K562 (cell line): ENCODE measurements around the gene KIF18B. TPM values are rescaled to one million over a fixed set of nuclear protein-coding genes. Genes with fewer than 3 reads are reported as not detected.

Experiments
- ATAC-seq: fragments of 200-7000 bp; cut with Tn5 transposase; 3 replicates; pipeline ENCODE4 v1.9.1; 2020; ENCODE audit warnings: moderate library complexity
- BruUV-seq: library from RNA; stranded (reverse); fragments of 400-500 nt; replicated peaks from 2 replicates; lab custom pipeline; 2021; lab: Mats Ljungman, UMichigan
- CTCF ChIA-PET: fragments of 300-600 bp; formaldehyde crosslinking; extraction: SDS; loops from one replicate; lab custom pipeline; 2021; ENCODE audit warnings: low intra/inter-chr PET ratio; lab: Yijun Ruan, JAX
- POLR2A ChIA-PET: fragments of 300-600, 350-650 bp; sonication (Branson Sonifier 250); formaldehyde crosslinking; extraction: SDS; loops from one replicate; lab custom pipeline; 2021; ENCODE audit warnings: antibody characterized with exemption, inconsistent platforms; lab: Yijun Ruan, JAX
- DNase-seq, 4 experiments: peaks; one replicate each; pipeline versions ENCODE4 v3.0.0 to v3.0.0-alpha.2; 2011 to 2018; ENCODE audit warnings: low spot score in 3 of 4, mixed read lengths in 3 of 4; ENCODE audit errors: extremely low read depth in 1 of 4
- FAIRE-seq: peaks from 2 replicates; lab custom pipeline; 2011; peaks lifted over from hg19 to GRCh38; lab: Jason Lieb, UNC
- H2AFZ ChIP-seq: 2 replicates; pipeline ENCODE4 v1.6.0; 2011; ENCODE audit warnings: low read depth, low read length, control low read depth, inconsistent platforms
- H3K27ac ChIP-seq: fragments of 200-600 bp; 3 replicates; pipeline ENCODE4 v1.8.0; 2011; ENCODE audit warnings: low read depth, mild to moderate bottlenecking, control low read depth, inconsistent platforms, low read length, moderate library complexity, mixed read lengths; ENCODE audit errors: extremely low read depth
- H3K27me3 ChIP-seq, 2 experiments: fragments of 300-600 bp in 1 of 2; 2 replicates in 1 of 2; 3 replicates in 1 of 2; pipeline versions ENCODE4 v1.6.0 to v1.8.0; 2011; ENCODE audit warnings: inconsistent platforms in 2 of 2, low read length in 2 of 2, mild to moderate bottlenecking in 1 of 2, mixed read lengths in 1 of 2, moderate library complexity in 1 of 2; ENCODE audit not compliant: control insufficient read depth in 2 of 2, insufficient read depth in 2 of 2
- H3K36me3 ChIP-seq: fragments of 300-600 bp; 3 replicates; pipeline ENCODE4 v1.8.0; 2011; ENCODE audit warnings: mild to moderate bottlenecking, low read length, inconsistent platforms; ENCODE audit not compliant: control insufficient read depth, insufficient read depth
- H3K4me1 ChIP-seq, 2 experiments: fragments of 200-600 bp in 1 of 2; replicated peaks in 1 of 2; 2 replicates in 1 of 2; 3 replicates in 1 of 2; pipeline versions ENCODE4 v1.5.1 to v1.8.0; 2011; ENCODE audit warnings: inconsistent platforms in 2 of 2, low read length in 2 of 2, mild to moderate bottlenecking in 1 of 2, mixed read lengths in 1 of 2, moderate library complexity in 1 of 2; ENCODE audit not compliant: control insufficient read depth in 2 of 2, insufficient read depth in 2 of 2
- H3K4me2 ChIP-seq: 2 replicates; pipeline ENCODE4 v1.6.1; 2011; ENCODE audit warnings: low read length, control low read depth, inconsistent platforms, mixed read lengths; ENCODE audit not compliant: insufficient read depth
- H3K4me3 ChIP-seq: fragments of 200-600 bp; sonication (generic), shearing (Covaris generic); 2 replicates; pipeline ENCODE4 v1.5.1; 2016; ENCODE audit warnings: control low read depth, inconsistent platforms
- H3K79me2 ChIP-seq: fragments of 200-600 bp; 3 replicates; pipeline ENCODE4 v1.8.0; 2011; ENCODE audit warnings: low read length, inconsistent platforms; ENCODE audit not compliant: control insufficient read depth, insufficient read depth
- H3K9ac ChIP-seq, 2 experiments: 2 replicates each; pipeline versions ENCODE4 v1.6.0 to v1.6.1; 2011; ENCODE audit warnings: low read depth in 2 of 2, low read length in 2 of 2, control low read depth in 1 of 2, inconsistent platforms in 1 of 2, mild to moderate bottlenecking in 1 of 2, mixed read lengths in 1 of 2; ENCODE audit not compliant: insufficient read depth in 1 of 2
- H3K9me1 ChIP-seq: one replicate; pipeline ENCODE4 v1.6.0; 2011; ENCODE audit warnings: inconsistent platforms, mild to moderate bottlenecking, low read length, moderate library complexity; ENCODE audit not compliant: control insufficient read depth, insufficient read depth
- H3K9me3 ChIP-seq: replicated peaks from 2 replicates; pipeline ENCODE4 v1.5.1; 2011; ENCODE audit warnings: low read depth, low read length, inconsistent platforms; ENCODE audit not compliant: control insufficient read depth, insufficient read depth
- H4K20me1 ChIP-seq: replicated peaks from 2 replicates; pipeline ENCODE4 v1.6.1; 2011; ENCODE audit warnings: low read length, inconsistent platforms, mixed read lengths; ENCODE audit not compliant: control insufficient read depth, insufficient read depth
- ATF4 ChIP-seq: fragments of 450-650 bp; formaldehyde crosslinking; IDR thresholded peaks from 2 replicates; pipeline ENCODE4 v1.4.0; 2022; ENCODE audit warnings: mild to moderate bottlenecking, moderate library complexity
- BACH1 ChIP-seq: fragments of 200-800 bp; sonication (Bioruptor generic); IDR thresholded peaks from 2 replicates; pipeline ENCODE4 v1.6.1; 2016; ENCODE audit warnings: missing genetic modification characterization, missing compliant biosample characterization
- E2F6 ChIP-seq, 2 experiments: IDR thresholded peaks; 2 replicates each; pipeline ENCODE4 v1.6.1; 2011; ENCODE audit warnings: borderline replicate concordance in 1 of 2, control low read depth in 1 of 2, low read depth in 1 of 2, low read length in 1 of 2, mild to moderate bottlenecking in 1 of 2, mixed read lengths in 1 of 2, moderate library complexity in 1 of 2; ENCODE audit not compliant: insufficient read depth in 1 of 2, insufficient read length in 1 of 2, poor library complexity in 1 of 2, severe bottlenecking in 1 of 2; ENCODE audit errors: extremely low read depth in 1 of 2
- GABPB1 ChIP-seq: sonication (generic); formaldehyde crosslinking; IDR thresholded peaks from 2 replicates; pipeline ENCODE4 v1.8.0; 2022; ENCODE audit warnings: mild to moderate bottlenecking, missing genetic modification reagents
- NFATC3 ChIP-seq: fragments of 450-650 bp; IDR thresholded peaks from 2 replicates; pipeline ENCODE4 v1.6.1; 2017; ENCODE audit warnings: mild to moderate bottlenecking
- REST ChIP-seq, 2 experiments: fragments of 450-650 bp; formaldehyde crosslinking in 1 of 2; IDR thresholded peaks; 2 replicates each; pipeline versions ENCODE4 v1.4.0 to v1.6.1; 2014 to 2020; ENCODE audit warnings: mild to moderate bottlenecking in 2 of 2, borderline replicate concordance in 1 of 2, low read depth in 1 of 2
- TSC22D4 ChIP-seq: fragments of 450-650 bp; IDR thresholded peaks from 2 replicates; pipeline ENCODE4 v1.6.1; 2016; ENCODE audit warnings: missing genetic modification characterization, missing biosample characterization, control low read depth
- XRCC3 ChIP-seq: fragments of 450-650 bp; IDR thresholded peaks from 2 replicates; pipeline ENCODE4 v1.6.1; 2017; ENCODE audit warnings: mild to moderate bottlenecking, moderate library complexity
- ZC3H11A ChIP-seq: IDR thresholded peaks from 2 replicates; pipeline ENCODE4 v1.6.1; 2012; ENCODE audit warnings: low read depth, low read length, improper control_type of control experiment
- ZNF146 ChIP-seq: IDR thresholded peaks from one replicate; pipeline ENCODE4 v1.6.1; 2018; ENCODE audit warnings: missing compliant biosample characterization; ENCODE audit not compliant: unreplicated experiment
- ZNF668 ChIP-seq: fragments of 250-450 bp; sonication (Bioruptor Pico); IDR thresholded peaks from 2 replicates; pipeline ENCODE4 v1.8.0; 2022; ENCODE audit warnings: mild to moderate bottlenecking, inconsistent platforms
- ZNF778 ChIP-seq: fragments of 450-650 bp; formaldehyde crosslinking; IDR thresholded peaks from 2 replicates; pipeline ENCODE4 v1.4.0; 2020; ENCODE audit warnings: mild to moderate bottlenecking, moderate library complexity
- WGBS: fragments of 100-300 bp; shearing (Covaris generic); methylation state at CpG from one replicate; pipeline ENCODE4 v1.1.6; 2016; ENCODE audit warnings: low coverage, mixed read lengths; ENCODE audit not compliant: insufficient coverage; ENCODE audit errors: missing lambda C conversion rate; 5-methylcytosine and 5-hydroxymethylcytosine counted together
- in situ Hi-C: fragments of 300-500 bp; cut with MboI; formaldehyde crosslinking; loops from 4 replicates; pipeline ENCODE4 v1.15.0; 2018; ENCODE audit warnings: inconsistent platforms, mixed read lengths
- intact Hi-C: fragments of 100-400 bp; cut with micrococcal nuclease; formaldehyde crosslinking; loops from 2 replicates; pipeline ENCODE4 v1.14.2; 2022
- polyA plus RNA-seq, 8 experiments: library from polyadenylated mRNA; depleted of rRNA in 4 of 8; stranded (reverse) in 5 of 8; unstranded in 3 of 8; fragments of >200 nt; fragmentation: Nextera tagmentation in 2 of 8; fragmentation: Illumina TruSeq in 1 of 8; extraction: Ambion mirVana in 2 of 8; extraction: Trizol in 1 of 8; gene quantifications; 2 replicates each; pipeline versions ENCODE4 v1.2.1 to v1.2.3, GENCODE V29; 2011 to 2014; ENCODE audit warnings: inconsistent platforms in 1 of 8, missing spikeins in 1 of 8
- total RNA-seq, 7 experiments: library from RNA; depleted of rRNA in 6 of 7; stranded (reverse); fragments of >200 nt in 6 of 7; fragmentation: Illumina TruSeq in 2 of 7; extraction: Trizol in 2 of 7; gene quantifications; 2 replicates each; pipeline versions ENCODE4 v1.2.1 to v1.2.3, GENCODE V29; 2011 to 2021; ENCODE audit warnings: low replicate concordance in 1 of 7

The KIF18B gene
- total and polyA plus RNA-seq, 9 of the 15 experiments (the other 6 are each of a cell fraction or from before 2014, with no cell fraction given) = 2.0 to 42.8 (median 13.2) TPM

- H3K4me1 ChIP-seq = no peaks in the 10 kb centered on the region
- intact Hi-C loops = no loop called here
- no peaks in the 10 kb centered on the region for H3K9me1 ChIP-seq
- ATAC-seq (no peak), DNase-seq (no peak), FAIRE-seq (no peak)
- no peaks in the 10 kb centered on the region for H3K79me2 ChIP-seq
- H3K27me3 ChIP-seq = no peaks in the 10 kb centered on the region
- no peak overlapping the region for H3K4me2 ChIP-seq
- H3K36me3 ChIP-seq = peaks cover 94% of the 10 kb centered on the region
- 93% methylated on average over 2 of the region's 2 CpGs for WGBS
- in situ Hi-C loops = no loop called here
- H3K9ac ChIP-seq = no peak overlapping the region
- POLR2A ChIA-PET = no interaction called here
- H4K20me1 ChIP-seq = no peaks in the 10 kb centered on the region
- BruUV-seq = no TSS peak
- no peak overlapping the region for H3K27ac ChIP-seq
- H2AFZ ChIP-seq = no peak overlapping the region
- H3K9me3 ChIP-seq = no peaks in the 10 kb centered on the region
- CTCF ChIA-PET = no interaction called here
- H3K4me3 ChIP-seq = no peak overlapping the region
- TF ChIP-seq BACH1 (tag) = no peak
- TF ChIP-seq E2F6 (IDR thresholded peaks at IDR 0.05; ENCODE audit: borderline replicate concordance in 1 of 2, extremely low read depth in 1 of 2, insufficient read depth in 1 of 2, insufficient read length in 1 of 2, low read depth in 1 of 2, low read length in 1 of 2, poor library complexity in 1 of 2, severe bottlenecking in 1 of 2) = no peak
- no peak for TF ChIP-seq ATF4 (CRISPR knock-in tag)
- TF ChIP-seq XRCC3 = no peak
- no peak for TF ChIP-seq TSC22D4
- no peak for TF ChIP-seq REST (IDR thresholded peaks at IDR 0.05; ENCODE audit: borderline replicate concordance)
- no peak for TF ChIP-seq REST (CRISPR knock-in tag; IDR thresholded peaks at IDR 0.05; ENCODE audit: low read depth)
- TF ChIP-seq ZNF146 (CRISPR knock-in tag) = no peak
- TF ChIP-seq ZC3H11A = no peak
- no peak for TF ChIP-seq NFATC3
- no peak for TF ChIP-seq GABPB1 (CRISPR knock-in tag)
- no peak for TF ChIP-seq ZNF778
- TF ChIP-seq ZNF668 (CRISPR knock-in tag) = no peak
Observed at GRCh38 chr17:44880062-44880461, 67.5 kb downstream of the KIF18B start.
